ENCODE data around the gene CCDC33.

DNA sequence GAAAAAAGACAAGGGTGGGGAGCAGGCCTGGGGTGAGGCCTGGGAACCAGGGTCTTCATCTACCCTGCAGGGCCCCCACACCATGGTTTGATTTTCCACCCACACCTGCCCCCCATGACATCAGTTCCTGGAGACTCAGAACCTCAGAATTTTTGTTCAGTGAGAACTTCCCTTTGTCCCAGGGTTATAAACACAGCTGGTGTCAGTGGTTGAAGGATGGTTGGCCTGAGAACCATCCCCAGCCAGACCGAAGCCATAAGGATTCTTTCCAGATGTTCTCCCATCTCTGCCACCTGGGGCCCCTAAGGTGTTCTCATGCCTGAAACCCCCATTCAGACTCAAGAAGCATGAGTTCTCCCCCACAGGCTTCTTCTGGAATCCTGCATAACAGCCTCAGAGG is 16.6 kb downstream of the CCDC33 start:
- TF ChIP-seq POLR2A (IDR thresholded peaks at IDR 0.05) (no peak), CTCF (IDR thresholded peaks at IDR 0.05) (no peak)
